HG03469 (cell line): ENCODE results near the gene TAS2R20.

Source experiments
- ATAC-seq: cut with Tn5 transposase; IDR thresholded peaks from one replicate; pipeline ENCODE4 v1.9.1; 2021; ENCODE audit warnings: mild to moderate bottlenecking, moderate library complexity, moderate number of reproducible peaks; ENCODE audit not compliant: unreplicated experiment

The TAS2R20 gene

DNA sequence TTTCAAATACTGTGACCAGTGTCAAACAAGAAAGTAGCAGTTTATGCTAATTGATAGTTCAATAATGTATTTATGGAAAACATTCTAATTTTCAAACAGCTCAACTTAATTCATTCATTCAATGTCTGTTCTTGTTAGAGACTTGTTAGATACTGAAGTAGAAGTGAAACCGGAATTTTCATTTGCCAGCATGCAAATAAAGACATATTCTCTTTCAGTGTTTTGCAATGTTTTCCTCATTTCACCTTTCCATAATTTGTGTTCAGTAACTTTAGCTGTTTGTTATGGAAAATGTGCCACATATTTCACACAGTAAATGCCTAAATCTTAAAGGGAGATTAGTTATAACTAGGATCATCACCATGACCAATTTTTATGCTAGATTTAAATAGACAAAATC lies 32.6 kb downstream of the TAS2R20 start:
- no peak for ATAC-seq

- ATAC-seq, result no peak
These were observed 37.9 kb downstream of the TAS2R20 start for GRCh38 chr12:10960211-10960610.

DNA sequence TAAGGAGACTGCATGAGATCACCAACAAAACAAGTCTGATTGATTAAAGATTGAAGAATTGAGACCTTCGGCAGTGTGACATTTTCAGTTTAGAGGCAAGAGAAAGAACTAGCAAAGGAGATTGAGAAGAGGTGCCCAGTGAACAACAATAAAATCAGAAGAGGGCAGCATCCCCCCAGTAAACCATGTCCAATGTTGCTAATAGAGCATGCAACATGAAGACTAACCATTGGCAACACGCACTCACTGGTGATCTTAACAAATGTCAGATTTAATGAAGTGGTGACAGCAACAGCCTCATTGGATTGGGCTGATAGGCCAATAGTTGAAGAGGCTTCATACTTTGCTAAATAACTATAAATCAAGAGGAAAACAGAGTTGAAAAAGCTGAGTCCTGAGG lies 38.3 kb downstream of the TAS2R20 start:
- no peak for ATAC-seq

DNA sequence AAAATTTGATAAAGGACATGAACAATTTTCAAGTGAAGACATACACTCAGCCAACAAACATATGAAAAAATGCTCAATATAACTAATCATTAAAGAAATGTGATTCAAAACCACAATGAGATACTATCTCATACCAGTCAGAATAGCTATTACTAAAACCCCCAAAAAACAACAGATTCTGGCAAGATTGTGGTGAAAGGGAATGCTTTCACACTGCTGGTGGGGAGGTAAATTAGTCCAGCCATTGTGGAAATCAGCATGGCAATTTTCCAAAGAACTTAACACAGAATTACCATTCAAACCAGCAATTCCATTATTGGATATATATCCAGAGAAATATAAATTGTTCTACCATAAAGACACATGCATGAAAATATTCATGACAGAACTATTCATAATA lies 40.4 kb downstream of the TAS2R20 start:
- ATAC-seq, result no peak

DNA sequence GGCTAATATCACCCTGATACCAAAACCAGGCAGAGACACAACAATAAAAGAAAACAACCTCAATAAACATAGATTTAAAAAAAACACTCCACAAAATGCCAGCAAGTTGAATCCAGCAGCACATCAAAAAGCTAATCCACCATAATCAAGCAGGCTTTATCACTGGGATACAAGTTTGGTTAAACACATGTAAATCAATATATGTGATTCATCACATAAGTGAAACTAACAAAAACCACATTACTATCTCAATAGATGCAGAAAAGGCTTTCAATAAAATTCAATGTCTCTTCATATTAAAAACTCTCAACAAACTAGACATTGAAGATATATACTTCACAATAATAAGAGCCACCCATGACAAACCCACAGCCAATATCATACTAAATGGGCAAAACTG lies 42.0 kb downstream of the TAS2R20 start:
- ATAC-seq, result no peak

DNA sequence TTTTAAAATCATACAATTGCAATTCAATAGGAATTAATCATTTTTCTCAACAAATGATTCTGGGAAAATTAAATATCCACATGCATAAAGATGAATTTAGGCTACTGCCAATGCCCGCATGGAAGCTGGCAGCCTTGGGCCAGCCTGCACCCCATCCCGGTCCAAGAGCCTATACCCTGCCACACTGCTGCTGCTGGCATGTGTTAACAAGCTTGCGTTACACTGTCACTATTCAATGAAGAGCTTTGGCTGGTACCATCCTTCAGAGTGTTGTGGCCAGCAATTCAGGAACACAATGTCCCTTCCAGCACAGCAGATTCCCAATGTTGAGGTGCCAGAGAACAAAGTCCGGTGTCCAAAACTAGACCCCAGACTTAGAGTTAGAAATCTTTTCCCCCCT lies 45.5 kb downstream of the TAS2R20 start:
- no peak for ATAC-seq
